ENCODE measurements around the gene SOX13.

The SOX13 gene

DNA sequence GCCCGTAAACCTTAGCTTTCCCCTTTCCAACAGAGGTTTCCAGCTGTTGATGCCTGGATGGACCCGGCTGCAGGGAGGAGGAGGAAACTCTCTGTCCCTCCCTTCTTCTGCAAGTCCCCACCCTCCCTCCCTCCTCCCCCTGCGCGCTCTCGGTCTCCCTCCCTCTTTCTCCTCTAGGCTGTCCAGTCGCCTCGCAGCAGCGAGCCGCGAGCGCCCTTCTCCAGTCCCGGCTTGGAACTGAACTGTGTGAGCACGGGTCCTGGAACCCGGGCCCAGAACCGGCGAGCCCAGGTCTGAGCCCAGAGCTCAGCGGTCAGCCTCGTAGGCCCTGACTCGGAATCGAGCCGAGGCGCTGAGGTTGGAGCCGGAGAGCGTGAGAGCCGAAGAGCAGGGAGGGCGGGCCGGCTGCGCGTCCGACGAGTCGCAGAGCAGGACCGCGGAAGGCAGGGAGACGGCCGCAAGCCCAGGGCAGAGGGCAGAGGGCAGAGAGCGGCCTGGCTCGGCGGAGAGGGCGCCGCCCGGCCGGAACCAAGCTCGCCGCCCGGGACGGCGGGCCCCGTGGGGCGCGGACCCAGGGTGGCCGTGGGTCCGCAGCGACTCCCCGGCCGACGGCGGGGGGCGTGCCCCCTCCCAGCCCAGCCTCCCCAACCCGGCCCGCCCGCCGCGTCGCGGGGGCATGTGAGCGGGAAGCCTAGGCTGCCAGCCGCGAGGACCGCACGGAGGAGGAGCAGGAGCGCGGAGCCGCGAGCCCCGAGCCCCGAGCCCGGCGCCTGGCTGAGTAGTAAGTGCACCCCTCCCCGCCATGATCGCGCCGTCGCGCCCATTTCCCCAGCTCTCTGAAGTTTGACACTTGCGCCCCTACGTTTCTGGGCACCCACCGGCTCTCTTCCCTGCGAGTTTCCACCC is at the start of gene SOX13:
Gene SOX13, plus strand, starts transcription at position 185 of the 906 bp plus-strand sequence. CDS start 39,801 bp downstream, outside the sequence.
- H3K4me3 ChIP-seq (ENCODE audit: low read depth in 1 of 2, low read length in 1 of 2) = peak within 1 kb of the TSS; percentile 41 to 60
- H3K36me3 ChIP-seq = no peaks in the 10 kb centered on the region
- H3K27me3 ChIP-seq = peaks cover 100% of the 10 kb centered on the region
- TF ChIP-seq, protein P1, sequence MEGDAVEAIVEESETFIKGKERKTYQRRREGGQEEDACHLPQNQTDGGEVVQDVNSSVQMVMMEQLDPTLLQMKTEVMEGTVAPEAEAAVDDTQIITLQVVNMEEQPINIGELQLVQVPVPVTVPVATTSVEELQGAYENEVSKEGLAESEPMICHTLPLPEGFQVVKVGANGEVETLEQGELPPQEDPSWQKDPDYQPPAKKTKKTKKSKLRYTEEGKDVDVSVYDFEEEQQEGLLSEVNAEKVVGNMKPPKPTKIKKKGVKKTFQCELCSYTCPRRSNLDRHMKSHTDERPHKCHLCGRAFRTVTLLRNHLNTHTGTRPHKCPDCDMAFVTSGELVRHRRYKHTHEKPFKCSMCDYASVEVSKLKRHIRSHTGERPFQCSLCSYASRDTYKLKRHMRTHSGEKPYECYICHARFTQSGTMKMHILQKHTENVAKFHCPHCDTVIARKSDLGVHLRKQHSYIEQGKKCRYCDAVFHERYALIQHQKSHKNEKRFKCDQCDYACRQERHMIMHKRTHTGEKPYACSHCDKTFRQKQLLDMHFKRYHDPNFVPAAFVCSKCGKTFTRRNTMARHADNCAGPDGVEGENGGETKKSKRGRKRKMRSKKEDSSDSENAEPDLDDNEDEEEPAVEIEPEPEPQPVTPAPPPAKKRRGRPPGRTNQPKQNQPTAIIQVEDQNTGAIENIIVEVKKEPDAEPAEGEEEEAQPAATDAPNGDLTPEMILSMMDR (IDR thresholded peaks at IDR 0.05) = no peak
- peak within 1 kb of the TSS; percentile 23 for H3K27ac ChIP-seq
- H3K4me1 ChIP-seq (ENCODE audit: control insufficient read depth in 1 of 2, insufficient read depth in 1 of 2, low read depth in 1 of 2, low read length in 1 of 2) = peaks cover 11 to 28% of the 10 kb centered on the region in 2 experiments
- H3K9me3 ChIP-seq = no peaks in the 10 kb centered on the region

DNA sequence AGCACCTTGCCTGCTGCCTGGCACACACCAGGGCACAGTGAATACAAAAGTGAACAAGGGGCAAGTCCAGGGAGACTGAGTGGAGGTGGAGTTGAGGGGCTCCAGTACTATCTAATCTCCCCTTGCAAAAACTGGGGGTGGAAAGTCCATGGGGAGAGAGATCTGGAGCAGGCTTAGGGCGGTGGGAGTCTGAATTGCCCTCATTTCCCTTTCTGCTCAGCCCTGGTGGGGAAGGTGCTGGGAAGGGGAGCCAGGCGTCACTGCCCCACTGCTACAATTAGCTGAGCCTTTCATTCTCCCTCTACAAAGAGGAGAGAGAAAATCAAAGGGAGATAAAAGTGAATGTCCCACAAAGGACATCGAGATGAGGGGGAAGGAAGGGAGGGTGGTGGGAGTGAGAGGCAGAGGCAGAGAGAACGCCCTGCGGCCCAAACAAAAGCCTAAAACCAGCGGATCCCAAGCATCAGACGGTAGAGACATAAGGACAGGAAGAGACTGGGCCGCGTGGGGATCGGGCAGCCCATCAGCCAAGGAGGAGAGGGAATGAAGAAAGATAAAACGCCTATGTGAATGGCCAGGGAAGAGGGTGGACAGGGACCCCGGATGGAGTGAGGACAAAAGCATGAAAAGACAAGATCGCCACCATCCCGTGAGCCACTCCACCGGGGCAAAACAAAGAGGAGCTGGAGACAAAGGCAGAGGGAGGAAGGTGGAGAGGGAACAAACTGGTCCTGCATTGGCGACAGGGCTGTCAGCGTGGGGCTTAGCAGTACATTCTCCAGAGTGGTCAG is 46.8 kb upstream of the SOX13 start:
- TF ChIP-seq, protein P1 (IDR thresholded peaks at IDR 0.05) = no peak
- no peak overlapping the region for H3K4me3 ChIP-seq (ENCODE audit: low read depth in 1 of 2, low read length in 1 of 2)
- H3K36me3 ChIP-seq = no peaks in the 10 kb centered on the region
- no peak overlapping the region for H3K27ac ChIP-seq
- H3K27me3 ChIP-seq = peaks cover 42% of the 10 kb centered on the region
- no peaks in the 10 kb centered on the region for H3K9me3 ChIP-seq
- H3K4me1 ChIP-seq (ENCODE audit: control insufficient read depth in 1 of 2, insufficient read depth in 1 of 2, low read depth in 1 of 2, low read length in 1 of 2) = no peaks in the 10 kb centered on the region

DNA sequence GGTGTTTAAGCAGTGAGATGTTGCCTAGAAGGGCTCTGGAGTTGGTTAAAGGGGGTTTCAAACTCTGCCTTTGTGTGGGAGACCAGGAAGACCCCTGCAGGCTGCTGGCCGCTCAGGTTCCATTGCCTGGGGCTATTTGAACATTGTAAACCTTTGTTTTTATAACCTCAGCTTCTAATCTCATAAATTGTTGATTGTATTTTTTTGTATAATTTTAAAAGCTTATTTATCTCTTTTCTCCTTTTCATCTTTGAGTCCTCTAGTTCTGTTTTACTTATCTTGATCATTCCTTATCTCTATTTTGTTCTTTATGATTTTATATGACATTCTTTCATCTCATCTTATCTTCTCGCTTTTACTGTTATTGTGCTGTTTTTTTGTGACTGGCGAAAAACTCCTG is 45.5 kb upstream of the SOX13 start:
- Histone ChIP-seq H3K27me3 (peaks cover 48% of the 10 kb centered on the region), H3K4me1 (ENCODE audit: control insufficient read depth in 1 of 2, insufficient read depth in 1 of 2, low read depth in 1 of 2, low read length in 1 of 2) (no peaks in the 10 kb centered on the region), H3K27ac (no peak overlapping the region), H3K36me3 (no peaks in the 10 kb centered on the region), H3K9me3 (no peaks in the 10 kb centered on the region), H3K4me3 (ENCODE audit: low read depth in 1 of 2, low read length in 1 of 2) (no peak overlapping the region)
- TF ChIP-seq, protein P1 (IDR thresholded peaks at IDR 0.05) = no peak

DNA sequence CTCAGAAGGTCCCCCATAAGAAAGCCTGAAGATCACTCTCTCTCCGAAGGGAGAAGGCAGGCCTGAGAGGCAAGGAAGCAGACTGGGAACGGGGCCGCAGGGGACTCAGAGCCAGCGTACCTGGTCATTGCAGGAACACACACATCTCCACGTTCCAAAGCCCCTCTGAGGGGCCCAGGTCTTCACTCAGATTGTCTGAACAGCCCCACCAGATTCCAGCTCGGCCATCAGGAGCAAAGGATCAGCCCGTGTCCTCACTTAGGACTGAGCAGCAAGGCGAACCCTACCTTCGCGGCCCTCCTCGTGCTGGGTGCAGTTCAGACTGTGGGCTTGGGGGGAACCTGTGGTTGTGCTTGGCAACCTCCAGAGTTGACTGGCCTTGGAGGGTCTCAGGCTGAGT is 43.9 kb upstream of the SOX13 start:
- Histone ChIP-seq H3K36me3 (no peaks in the 10 kb centered on the region), H3K4me3 (ENCODE audit: low read depth in 1 of 2, low read length in 1 of 2) (no peak overlapping the region), H3K4me1 (ENCODE audit: control insufficient read depth in 1 of 2, insufficient read depth in 1 of 2, low read depth in 1 of 2, low read length in 1 of 2) (no peaks in the 10 kb centered on the region), H3K27ac (no peak overlapping the region), H3K27me3 (peaks cover 42% of the 10 kb centered on the region), H3K9me3 (no peaks in the 10 kb centered on the region)
- TF ChIP-seq, protein P1 (IDR thresholded peaks at IDR 0.05) = no peak

DNA sequence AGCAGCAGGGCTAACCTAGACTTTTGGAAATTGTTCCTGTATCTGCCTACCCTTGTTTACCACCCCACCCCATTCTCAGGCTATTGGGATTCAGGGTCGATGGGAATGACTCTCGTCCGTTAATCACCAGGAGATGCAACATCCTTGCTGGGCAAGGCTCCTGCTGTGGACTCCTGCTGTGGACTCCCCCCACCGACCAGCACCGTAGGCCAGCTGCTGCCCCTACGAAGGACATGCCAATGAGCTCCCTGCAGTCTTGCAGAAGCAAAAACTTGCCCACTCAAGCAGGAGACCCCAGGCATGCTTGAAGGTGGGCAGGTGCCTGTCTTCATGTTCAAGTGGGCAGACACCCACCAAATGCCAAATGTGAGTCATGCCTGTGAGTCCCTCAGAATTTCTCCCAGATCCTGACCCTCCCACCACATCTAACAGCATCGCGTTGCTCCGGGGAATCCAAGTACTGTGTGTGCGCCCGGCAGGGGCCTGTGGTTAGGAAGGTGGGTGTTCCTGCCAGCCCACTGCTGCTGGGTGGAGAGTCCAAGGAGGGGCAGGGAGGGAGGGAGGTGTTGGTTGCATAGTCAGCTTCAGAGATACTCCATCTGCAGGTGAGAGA is 41.7 kb upstream of the SOX13 start:
- Histone ChIP-seq H3K27me3 (peaks cover 20% of the 10 kb centered on the region), H3K27ac (no peak overlapping the region), H3K36me3 (no peaks in the 10 kb centered on the region), H3K4me1 (ENCODE audit: control insufficient read depth in 1 of 2, insufficient read depth in 1 of 2, low read depth in 1 of 2, low read length in 1 of 2) (no peaks in the 10 kb centered on the region), H3K9me3 (no peaks in the 10 kb centered on the region), H3K4me3 (ENCODE audit: low read depth in 1 of 2, low read length in 1 of 2) (no peak overlapping the region)
- TF ChIP-seq, protein P1 (IDR thresholded peaks at IDR 0.05) = no peak

All from neutrophil (primary cell).